Measurements from ENCODE around the gene KLHL17.
A peak's percentile ranks its signal among the peaks of the same experiment; 100 is the strongest.

KLHL17 gene

GRCh38 chr1:928825-929661 is 31.3 kb upstream of the KLHL17 start:
- no peak overlapping the region for H3K27ac Mint-ChIP-seq
- H3K9me3 Mint-ChIP-seq = no peaks in the 10 kb centered on the region
- H3K36me3 Mint-ChIP-seq (ENCODE audit: low read depth) = no peaks in the 10 kb centered on the region
- no peak overlapping the region for H3K4me3 Mint-ChIP-seq
- H3K4me1 Mint-ChIP-seq = peaks cover 2% of the 10 kb centered on the region
- no peak for ATAC-seq
- no peak for DNase-seq
- H3K27me3 Mint-ChIP-seq = peaks cover 35% of the 10 kb centered on the region

- Mint-ChIP-seq H3K9me3 (no peaks in the 10 kb centered on the region), H3K36me3 (ENCODE audit: low read depth) (no peaks in the 10 kb centered on the region), H3K4me1 (peaks cover 4% of the 10 kb centered on the region), H3K27me3 (peaks cover 36% of the 10 kb centered on the region), H3K4me3 (no peak overlapping the region), H3K27ac (no peak overlapping the region)
- ATAC-seq = no peak
- DNase-seq = no peak
Observed at GRCh38 chr1:929712-930632, 30.4 kb upstream of the KLHL17 start.

GRCh38 chr1:930633-931138 is 29.7 kb upstream of the KLHL17 start:
- ATAC-seq (no peak), DNase-seq (no peak)
- Mint-ChIP-seq H3K4me3 (no peak overlapping the region), H3K27ac (no peak overlapping the region), H3K9me3 (no peaks in the 10 kb centered on the region), H3K27me3 (peaks cover 39% of the 10 kb centered on the region), H3K36me3 (ENCODE audit: low read depth) (no peaks in the 10 kb centered on the region), H3K4me1 (peaks cover 5% of the 10 kb centered on the region)

GRCh38 chr1:931380-932172 is 28.8 kb upstream of the KLHL17 start:
- Mint-ChIP-seq H3K9me3 (no peaks in the 10 kb centered on the region), H3K4me1 (peaks cover 2% of the 10 kb centered on the region), H3K27me3 (peaks cover 32% of the 10 kb centered on the region), H3K27ac (no peak overlapping the region), H3K36me3 (ENCODE audit: low read depth) (no peaks in the 10 kb centered on the region), H3K4me3 (no peak overlapping the region)
- DNase-seq (no peak), ATAC-seq (no peak)

- peaks cover 27% of the 10 kb centered on the region for H3K27me3 Mint-ChIP-seq
- no peak for DNase-seq
- no peak for ATAC-seq
- no peaks in the 10 kb centered on the region for H3K9me3 Mint-ChIP-seq
- H3K36me3 Mint-ChIP-seq (ENCODE audit: low read depth) = no peaks in the 10 kb centered on the region
- no peak overlapping the region for H3K4me3 Mint-ChIP-seq
- no peak overlapping the region for H3K27ac Mint-ChIP-seq
- peaks cover 2% of the 10 kb centered on the region for H3K4me1 Mint-ChIP-seq
Observed at GRCh38 chr1:932173-932510, 28.2 kb upstream of the KLHL17 start.

- H3K27ac Mint-ChIP-seq = no peak overlapping the region
- no peaks in the 10 kb centered on the region for H3K36me3 Mint-ChIP-seq (ENCODE audit: low read depth)
- no peak for ATAC-seq
- H3K9me3 Mint-ChIP-seq = no peaks in the 10 kb centered on the region
- no peak overlapping the region for H3K4me3 Mint-ChIP-seq
- DNase-seq = no peak
- H3K27me3 Mint-ChIP-seq = peaks cover 23% of the 10 kb centered on the region
- H3K4me1 Mint-ChIP-seq = peaks cover 2% of the 10 kb centered on the region
Observed at GRCh38 chr1:932776-933602, 27.4 kb upstream of the KLHL17 start.

GRCh38 chr1:933603-933940 is 26.8 kb upstream of the KLHL17 start:
- Mint-ChIP-seq H3K4me3 (no peak overlapping the region), H3K9me3 (no peaks in the 10 kb centered on the region), H3K4me1 (peaks cover 2% of the 10 kb centered on the region), H3K27ac (no peak overlapping the region), H3K27me3 (peaks cover 28% of the 10 kb centered on the region), H3K36me3 (ENCODE audit: low read depth) (no peaks in the 10 kb centered on the region)
- ATAC-seq = no peak
- no peak for DNase-seq

GRCh38 chr1:934991-935750 is 25.2 kb upstream of the KLHL17 start:
- peaks cover 2% of the 10 kb centered on the region for H3K4me1 Mint-ChIP-seq
- H3K27me3 Mint-ChIP-seq = peaks cover 26% of the 10 kb centered on the region
- no peak overlapping the region for H3K27ac Mint-ChIP-seq
- ATAC-seq = no peak
- H3K36me3 Mint-ChIP-seq (ENCODE audit: low read depth) = no peaks in the 10 kb centered on the region
- DNase-seq = no peak
- H3K9me3 Mint-ChIP-seq = no peaks in the 10 kb centered on the region
- no peak overlapping the region for H3K4me3 Mint-ChIP-seq

- peaks cover 29% of the 10 kb centered on the region for H3K27me3 Mint-ChIP-seq
- no peaks in the 10 kb centered on the region for H3K36me3 Mint-ChIP-seq (ENCODE audit: low read depth)
- no peaks in the 10 kb centered on the region for H3K9me3 Mint-ChIP-seq
Observed at GRCh38 chr1:935751-936231, 24.6 kb upstream of the KLHL17 start.

GRCh38 chr1:936348-937264 is 23.8 kb upstream of the KLHL17 start:
- peaks cover 30% of the 10 kb centered on the region for H3K27me3 Mint-ChIP-seq
- no peaks in the 10 kb centered on the region for H3K36me3 Mint-ChIP-seq (ENCODE audit: low read depth)
- DNase-seq (no peak), ATAC-seq (no peak)
- peaks cover 10% of the 10 kb centered on the region for H3K4me1 Mint-ChIP-seq
- H3K9me3 Mint-ChIP-seq = no peaks in the 10 kb centered on the region
- no peak overlapping the region for H3K27ac Mint-ChIP-seq
- no peak overlapping the region for H3K4me3 Mint-ChIP-seq

More at GRCh38 chr1:935751-936231, 24.6 kb upstream of the KLHL17 start:
- Mint-ChIP-seq H3K4me1 (peaks cover 5% of the 10 kb centered on the region), H3K27ac (no peak overlapping the region), H3K4me3 (no peak overlapping the region)
- ATAC-seq = no peak
- no peak for DNase-seq

GRCh38 chr1:937521-937920 is 22.9 kb upstream of the KLHL17 start:
- no peak for ATAC-seq
- H3K4me1 Mint-ChIP-seq = peaks cover 10% of the 10 kb centered on the region
- H3K27ac Mint-ChIP-seq = no peak overlapping the region
- DNase-seq = no peak
- H3K4me3 Mint-ChIP-seq = no peak overlapping the region
- H3K27me3 Mint-ChIP-seq = peaks cover 30% of the 10 kb centered on the region
- H3K36me3 Mint-ChIP-seq (ENCODE audit: low read depth) = no peaks in the 10 kb centered on the region
- H3K9me3 Mint-ChIP-seq = no peaks in the 10 kb centered on the region

GRCh38 chr1:938088-938683 is 22.2 kb upstream of the KLHL17 start:
- no peaks in the 10 kb centered on the region for H3K9me3 Mint-ChIP-seq
- DNase-seq = no peak

More at GRCh38 chr1:938088-938683, 22.2 kb upstream of the KLHL17 start:
- ATAC-seq = peak; percentile 29
- no peaks in the 10 kb centered on the region for H3K36me3 Mint-ChIP-seq (ENCODE audit: low read depth)
- H3K4me1 Mint-ChIP-seq = peaks cover 12% of the 10 kb centered on the region
- peaks cover 30% of the 10 kb centered on the region for H3K27me3 Mint-ChIP-seq
- no peak overlapping the region for H3K27ac Mint-ChIP-seq
- no peak overlapping the region for H3K4me3 Mint-ChIP-seq
